Thoracic aorta (tissue), 2 donors: ENCODE data around the gene GTPBP2. TPM values are rescaled to one million over a fixed set of nuclear protein-coding genes. Genes with fewer than 3 reads are reported as not detected.
A peak's percentile ranks its signal among the peaks of the same experiment; 100 is the strongest.
"Not testable (repeated sequence)": the region's sequence is repeated elsewhere in the genome, so short reads cannot be mapped to it uniquely, and the experiment has no call there.

Experiments
- ATAC-seq: fragments of 150-250 bp; one replicate; pipeline ENCODE4 v1.8.0; 2017; ENCODE audit warnings: low read depth; ENCODE audit not compliant: insufficient number of reproducible peaks, low FRiP score
- DNase-seq: peaks from one replicate; pipeline ENCODE4 v3.0.0-alpha.2; 2020; ENCODE audit warnings: low spot score
- H3K27ac ChIP-seq, 2 donors: fragments of 200-600 bp; sonication (generic); 1 replicate in 1 of 2; 2 replicates in 1 of 2; pipeline ENCODE4 v1.5.1; 2016; ENCODE audit warnings: mild to moderate bottlenecking in 2 of 2, moderate library complexity in 2 of 2
- H3K27me3 ChIP-seq: fragments of 200-600 bp; sonication (generic); replicated peaks from 2 replicates; pipeline ENCODE4 v1.6.0; 2016; ENCODE audit warnings: mild to moderate bottlenecking; ENCODE audit not compliant: insufficient read depth
- H3K36me3 ChIP-seq: fragments of 200-600 bp; sonication (generic); one replicate; pipeline ENCODE4 v1.5.1; 2016
- H3K4me1 ChIP-seq, 2 donors: fragments of 200-600 bp; sonication (generic); 1 replicate in 1 of 2; 2 replicates in 1 of 2; pipeline versions ENCODE4 v1.5.1 to v1.6.0; 2016; ENCODE audit warnings: low read depth in 2 of 2, mild to moderate bottlenecking in 1 of 2; ENCODE audit not compliant: control insufficient read depth in 1 of 2
- H3K4me3 ChIP-seq: fragments of 200-600 bp; sonication (generic); 2 replicates; pipeline ENCODE4 v1.5.1; 2016; ENCODE audit warnings: mild to moderate bottlenecking
- H3K9me3 ChIP-seq: fragments of 200-600 bp; sonication (generic); 2 replicates; pipeline ENCODE4 v1.5.1; 2016
- total RNA-seq, 2 donors: library from RNA; depleted of rRNA; stranded (reverse); fragments of >200 nt; gene quantifications; one replicate each; pipeline versions ENCODE4 v1.1.0 to v1.2.3, GENCODE V29; 2016
- TF ChIP-seq, protein P1 (sequence below): fragments of 200-600 bp; sonication (generic); IDR thresholded peaks from one replicate; pipeline ENCODE4 v1.5.1; 2019; ENCODE audit warnings: antibody characterized with exemption

GTPBP2 gene
- total RNA-seq, 2 donors from 2014 or later: 45.9 to 66.1 TPM

DNA sequence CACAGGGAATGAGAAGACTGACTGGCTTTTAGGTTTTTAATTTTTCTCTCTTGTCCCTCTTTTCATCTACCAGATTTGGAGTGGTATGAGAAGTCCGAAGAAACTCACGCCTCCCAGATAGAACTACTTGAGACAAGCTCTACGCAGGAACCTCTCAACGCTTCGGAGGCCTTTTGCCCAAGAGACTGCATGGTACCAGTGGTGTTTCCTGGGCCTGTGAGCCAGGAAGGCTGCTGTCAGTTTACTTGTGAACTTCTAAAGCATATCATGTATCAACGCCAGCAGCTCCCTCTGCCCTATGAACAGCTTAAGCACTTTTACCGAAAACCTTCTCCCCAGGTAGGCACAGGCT is 7.2 kb upstream of the GTPBP2 start:
- Histone ChIP-seq H3K36me3 (peaks cover 13% of the 10 kb centered on the region), H3K27ac (peak overlapping the region; percentile 62 to 67), H3K27me3 (no peaks in the 10 kb centered on the region), H3K9me3 (no peaks in the 10 kb centered on the region), H3K4me3 (peak overlapping the region; percentile 85), H3K4me1 (peaks cover 14 to 30% of the 10 kb centered on the region in 2 donors)
- no peak for DNase-seq
- TF ChIP-seq, protein P1, sequence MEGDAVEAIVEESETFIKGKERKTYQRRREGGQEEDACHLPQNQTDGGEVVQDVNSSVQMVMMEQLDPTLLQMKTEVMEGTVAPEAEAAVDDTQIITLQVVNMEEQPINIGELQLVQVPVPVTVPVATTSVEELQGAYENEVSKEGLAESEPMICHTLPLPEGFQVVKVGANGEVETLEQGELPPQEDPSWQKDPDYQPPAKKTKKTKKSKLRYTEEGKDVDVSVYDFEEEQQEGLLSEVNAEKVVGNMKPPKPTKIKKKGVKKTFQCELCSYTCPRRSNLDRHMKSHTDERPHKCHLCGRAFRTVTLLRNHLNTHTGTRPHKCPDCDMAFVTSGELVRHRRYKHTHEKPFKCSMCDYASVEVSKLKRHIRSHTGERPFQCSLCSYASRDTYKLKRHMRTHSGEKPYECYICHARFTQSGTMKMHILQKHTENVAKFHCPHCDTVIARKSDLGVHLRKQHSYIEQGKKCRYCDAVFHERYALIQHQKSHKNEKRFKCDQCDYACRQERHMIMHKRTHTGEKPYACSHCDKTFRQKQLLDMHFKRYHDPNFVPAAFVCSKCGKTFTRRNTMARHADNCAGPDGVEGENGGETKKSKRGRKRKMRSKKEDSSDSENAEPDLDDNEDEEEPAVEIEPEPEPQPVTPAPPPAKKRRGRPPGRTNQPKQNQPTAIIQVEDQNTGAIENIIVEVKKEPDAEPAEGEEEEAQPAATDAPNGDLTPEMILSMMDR: no peak
- no peak for ATAC-seq

DNA sequence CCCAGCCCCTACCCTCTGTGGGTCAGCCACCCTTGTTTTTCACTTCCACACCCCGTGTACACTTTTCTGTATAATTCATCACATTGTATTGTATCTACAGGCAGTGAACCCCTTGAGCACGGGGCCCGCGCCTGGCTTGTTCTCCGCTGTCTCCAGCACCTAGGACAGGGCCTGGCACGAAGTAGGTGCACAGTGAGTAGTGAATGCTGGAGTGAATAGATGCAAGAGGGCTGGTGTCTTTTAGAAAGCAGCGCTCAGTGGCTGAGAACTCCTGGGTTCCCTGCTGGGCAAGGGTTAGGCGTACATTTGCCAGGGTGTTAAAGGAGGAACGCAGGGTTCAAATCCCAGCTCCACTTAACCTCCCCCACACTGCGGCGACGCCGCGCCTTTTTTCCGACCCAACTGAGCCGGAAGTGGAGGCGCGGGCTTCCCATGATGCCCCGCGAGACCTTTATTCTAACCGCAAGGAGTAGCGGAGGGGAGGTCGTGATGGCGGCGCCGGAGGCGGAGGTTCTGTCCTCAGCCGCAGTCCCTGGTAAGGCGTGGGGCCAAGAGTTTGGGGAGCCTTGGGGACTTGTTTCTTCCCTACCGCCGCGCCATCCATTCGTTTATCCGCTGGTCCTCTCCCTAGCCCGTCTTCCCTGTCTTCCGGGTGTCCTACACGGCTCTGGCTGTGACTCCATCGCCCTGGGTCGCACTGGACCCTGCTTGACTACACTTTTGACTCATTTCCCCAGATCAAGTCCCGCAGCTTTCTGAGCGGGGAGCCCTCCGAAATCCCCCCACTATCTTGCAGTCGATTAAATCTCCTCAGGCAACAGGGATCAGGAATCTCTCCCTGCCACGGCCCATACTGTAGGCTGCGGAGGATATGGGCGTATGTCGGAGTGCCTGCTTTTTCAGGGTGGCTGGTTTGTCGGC is 6.6 kb upstream of the GTPBP2 start, which contains the start of gene MAD2L1BP:
Gene MAD2L1BP (plus strand): TSS at position 454 of the 921 bp plus-strand sequence. CDS start 36 bp downstream, at position 490.
- Histone ChIP-seq H3K27ac (peak within 1 kb of the TSS; percentile 62 to 67), H3K4me1 (peaks cover 14 to 30% of the 10 kb centered on the region in 2 donors), H3K27me3 (no peaks in the 10 kb centered on the region), H3K9me3 (no peaks in the 10 kb centered on the region), H3K4me3 (peak within 1 kb of the TSS; percentile 85), H3K36me3 (peaks cover 10% of the 10 kb centered on the region)
- TF ChIP-seq, protein P1: no peak
- peak; percentile 73 for ATAC-seq
- peak; percentile 34 for DNase-seq

DNA sequence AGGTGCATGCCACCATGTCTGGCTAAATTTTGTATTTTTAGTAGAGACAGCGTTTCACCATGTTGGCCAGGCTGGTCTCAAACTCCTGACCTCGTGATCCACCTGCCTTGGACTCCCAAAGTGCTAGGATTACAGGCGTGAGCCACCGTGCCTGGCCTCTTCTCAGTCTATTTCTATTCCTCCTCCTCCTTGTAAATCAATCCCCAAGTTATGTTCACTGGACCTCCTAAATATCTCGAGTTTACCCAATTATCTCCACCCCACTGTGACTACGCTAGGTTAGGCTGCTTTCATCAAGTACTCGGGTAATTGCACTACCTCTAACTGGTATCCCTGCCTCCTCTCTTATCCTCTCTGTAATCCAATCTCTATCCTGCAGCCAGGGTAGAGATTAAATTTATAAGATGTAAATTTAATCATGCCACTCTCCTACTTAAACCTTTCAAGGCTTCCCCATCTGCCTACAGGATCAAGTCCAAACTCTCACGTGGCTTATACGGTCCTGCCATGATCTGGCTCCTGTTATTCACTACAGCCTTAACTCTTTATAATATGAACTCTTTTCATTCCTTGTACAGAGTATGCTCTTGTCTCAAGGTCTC is 5.7 kb upstream of the GTPBP2 start:
- TF ChIP-seq, protein P1: no peak
- ATAC-seq: no peak
- peak overlapping the region; percentile 85 for H3K4me3 ChIP-seq
- peak overlapping the region in 1 of 2 donors; percentile 67 for H3K27ac ChIP-seq
- H3K4me1 ChIP-seq: peaks cover 17 to 34% of the 10 kb centered on the region in 2 donors
- H3K27me3 ChIP-seq: no peaks in the 10 kb centered on the region
- no peak for DNase-seq
- H3K9me3 ChIP-seq: no peaks in the 10 kb centered on the region
- peaks cover 2% of the 10 kb centered on the region for H3K36me3 ChIP-seq

DNA sequence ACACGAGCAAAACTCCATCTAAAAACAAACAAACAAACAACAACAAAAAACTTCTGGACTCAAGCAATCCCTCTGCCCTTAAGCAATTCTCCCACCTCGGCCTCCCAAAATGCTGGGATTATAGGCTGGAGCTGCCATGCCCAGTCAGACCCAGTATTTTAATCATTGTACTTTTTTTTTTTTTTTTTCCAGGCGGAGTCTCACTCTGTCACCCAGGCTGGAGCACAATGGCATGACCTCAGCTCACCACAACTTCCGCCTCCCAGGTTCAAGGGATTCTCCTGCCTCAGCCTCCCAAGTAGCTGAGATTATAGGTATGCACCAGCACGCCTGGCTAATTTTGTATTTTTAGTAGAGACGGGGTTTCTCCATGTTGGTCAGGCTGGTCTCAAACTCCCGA is 3.9 kb upstream of the GTPBP2 start:
- not testable (repeated sequence) for ATAC-seq, H3K9me3 ChIP-seq, H3K4me3 ChIP-seq, H3K27me3 ChIP-seq, H3K27ac ChIP-seq, H3K36me3 ChIP-seq, DNase-seq
- H3K4me1 ChIP-seq: peaks cover 18 to 24% of the 10 kb centered on the region in 2 donors

DNA sequence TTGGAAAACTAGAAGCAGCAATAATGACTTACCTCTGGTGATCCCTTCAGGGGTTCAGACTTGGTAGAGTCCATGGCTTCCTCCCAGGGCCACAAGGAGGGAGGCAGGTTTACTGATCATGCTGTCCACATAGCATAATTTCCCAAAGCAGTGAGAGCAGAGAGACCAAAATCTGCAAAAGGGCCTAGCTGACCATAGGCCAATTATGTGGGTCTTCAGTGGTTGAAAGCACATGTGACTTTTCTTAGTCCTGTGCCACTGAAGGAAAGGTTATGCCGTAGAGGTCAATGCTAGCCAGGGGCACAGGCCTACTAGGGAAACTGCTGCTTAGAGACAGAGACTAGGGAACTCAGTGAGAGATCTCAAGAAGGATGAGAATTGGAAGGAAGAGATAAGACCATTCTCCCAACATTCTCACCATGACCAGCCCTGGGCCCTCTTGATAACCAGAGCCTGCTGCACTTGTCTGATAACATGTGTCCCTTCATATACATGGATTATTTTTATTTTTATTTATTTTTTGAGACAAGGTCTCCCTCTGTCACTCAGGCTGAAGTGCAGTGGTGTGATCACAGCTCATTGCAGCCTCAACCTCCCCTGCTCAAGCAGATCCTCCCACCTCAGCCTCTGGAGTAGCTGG is 2.0 kb upstream of the GTPBP2 start:
- DNase-seq (no peak), ATAC-seq (no peak)
- Histone ChIP-seq H3K4me1 (peaks cover 10 to 24% of the 10 kb centered on the region in 2 donors), H3K9me3 (no peaks in the 10 kb centered on the region), H3K36me3 (peaks cover 3% of the 10 kb centered on the region), H3K4me3 (no peak overlapping the region), H3K27me3 (no peaks in the 10 kb centered on the region), H3K27ac (peak overlapping the region in 1 of 2 donors; percentile 98)
- TF ChIP-seq, protein P1: no peak
